ENCODE results near the gene EFNA5. TPM values are rescaled to one million over a fixed set of nuclear protein-coding genes. Genes with fewer than 3 reads are reported as not detected.
"Not testable (repeated sequence)": the region's sequence is repeated elsewhere in the genome, so short reads cannot be mapped to it uniquely, and the experiment has no call there.

The EFNA5 gene
- total and polyA plus RNA-seq, 2 of the 13 experiments (the other 11 are each of a cell fraction or from before 2014, with no cell fraction given) = not detected

DNA sequence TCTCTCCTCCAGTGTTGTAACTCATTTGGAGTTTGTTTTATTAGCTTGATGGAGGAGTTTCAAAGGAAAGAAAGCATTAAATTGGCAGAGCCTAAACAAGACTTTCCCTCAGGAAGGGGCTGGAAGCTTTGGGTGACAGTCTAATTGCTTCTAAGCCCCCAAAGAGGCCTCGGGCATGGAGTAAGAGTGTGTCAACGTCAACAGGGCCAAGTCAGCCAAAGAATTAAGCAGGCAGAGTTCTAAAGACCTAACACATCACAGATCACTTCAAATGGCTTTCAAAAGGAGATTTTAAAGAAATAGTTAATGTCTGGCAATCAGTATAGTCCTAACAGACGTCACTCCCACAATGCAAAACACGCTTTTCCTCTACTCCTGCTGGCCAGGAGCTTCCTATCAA lies 234.5 kb downstream of the EFNA5 start:
- H3K4me1 ChIP-seq (ENCODE audit: insufficient read depth, low read length) = no peaks in the 10 kb centered on the region
- DNase-seq (ENCODE audit: low spot score) (no peak), FAIRE-seq (no peak), ATAC-seq (no peak)
- no peak overlapping the region for H3K4me3 ChIP-seq (replicated peaks in 1 of 3; ENCODE audit: insufficient read depth in 1 of 3, low read depth in 2 of 3, low read length in 3 of 3)
- no peaks in the 10 kb centered on the region for H3K9me3 ChIP-seq (ENCODE audit: low read length)
- WGBS (ENCODE audit: low lambda C conversion rate) = 0% methylated on average over 4 of the region's 4 CpGs
- ChIA-PET POLR2A (no interaction called here), CTCF (ENCODE audit: low intra/inter-chr PET ratio, low total read pairs) (no interaction called here)
- no peak overlapping the region for H3K9ac ChIP-seq (ENCODE audit: insufficient read depth, low read depth, low read length)
- no peaks in the 10 kb centered on the region for H4K20me1 ChIP-seq (ENCODE audit: insufficient read depth, low read length)
- H3K27me3 ChIP-seq (ENCODE audit: control insufficient read depth in 1 of 2, insufficient read depth in 2 of 2, low read length in 2 of 2) = no peaks in the 10 kb centered on the region
- in situ Hi-C loops (cut with HindIII; ENCODE audit: extremely low pct_ligation_motif_present, low pct_unique_long_range_greater_than_20kb) (no loop called here), intact Hi-C loops (cut with micrococcal nuclease; ENCODE audit: unreplicated experiment) (no loop called here)
- TF ChIP-seq POLR2AphosphoS5 (IDR thresholded peaks at IDR 0.05; ENCODE audit: low read depth, low read length) (no peak), SP2 (CRISPR knock-in tag; IDR thresholded peaks at IDR 0.05) (no peak), PREB (CRISPR knock-in tag; IDR thresholded peaks at IDR 0.05) (no peak), MLLT10 (CRISPR knock-in tag; IDR thresholded peaks at IDR 0.05) (no peak), ZNF549 (CRISPR knock-in tag; IDR thresholded peaks at IDR 0.05) (no peak), ZNF878 (CRISPR knock-in tag; IDR thresholded peaks at IDR 0.05) (no peak), ZKSCAN1 (IDR thresholded peaks at IDR 0.05; ENCODE audit: low read length) (no peak)
- no peaks in the 10 kb centered on the region for H3K36me3 ChIP-seq (replicated peaks in 1 of 2; ENCODE audit: control insufficient read depth in 1 of 2, insufficient read depth in 2 of 2, low read length in 2 of 2)
- no peak overlapping the region for H2AFZ ChIP-seq (ENCODE audit: low read length)
- no peak overlapping the region for H3K27ac ChIP-seq (ENCODE audit: extremely low read length, insufficient read depth, low read length)
- no peak overlapping the region for H3K4me2 ChIP-seq (ENCODE audit: low read depth, low read length)
- H3K79me2 ChIP-seq (ENCODE audit: insufficient read depth, low read length) = no peaks in the 10 kb centered on the region
- BruUV-seq (replicated peaks) = no TSS peak

GRCh38 chr5:107435061-107435460 lies 235.7 kb downstream of the EFNA5 start:
- H3K36me3 ChIP-seq (replicated peaks in 1 of 2; ENCODE audit: control insufficient read depth in 1 of 2, insufficient read depth in 2 of 2, low read length in 2 of 2) = no peaks in the 10 kb centered on the region
- H3K9ac ChIP-seq (ENCODE audit: insufficient read depth, low read depth, low read length) = no peak overlapping the region
- intact Hi-C loops (cut with micrococcal nuclease; ENCODE audit: unreplicated experiment) (no loop called here), in situ Hi-C loops (cut with HindIII; ENCODE audit: extremely low pct_ligation_motif_present, low pct_unique_long_range_greater_than_20kb) (no loop called here)
- H3K4me1 ChIP-seq (ENCODE audit: insufficient read depth, low read length) = no peaks in the 10 kb centered on the region
- no peaks in the 10 kb centered on the region for H3K79me2 ChIP-seq (ENCODE audit: insufficient read depth, low read length)
- no TSS peak for BruUV-seq (replicated peaks)
- no peak overlapping the region for H3K4me3 ChIP-seq (replicated peaks in 1 of 3; ENCODE audit: insufficient read depth in 1 of 3, low read depth in 2 of 3, low read length in 3 of 3)
- no peaks in the 10 kb centered on the region for H3K27me3 ChIP-seq (ENCODE audit: control insufficient read depth in 1 of 2, insufficient read depth in 2 of 2, low read length in 2 of 2)
- TF ChIP-seq ZNF570 (CRISPR knock-in tag; IDR thresholded peaks at IDR 0.05; ENCODE audit: borderline replicate concordance) (no peak), NCOR1 (IDR thresholded peaks at IDR 0.05; ENCODE audit: borderline replicate concordance, low read length) (no peak), FOXA3 (CRISPR knock-in tag; IDR thresholded peaks at IDR 0.05) (no peak), RAD51 (IDR thresholded peaks at IDR 0.05; ENCODE audit: borderline replicate concordance) (no peak), ATF1 (CRISPR knock-in tag; IDR thresholded peaks at IDR 0.05) (no peak), ZFP82 (CRISPR knock-in tag; IDR thresholded peaks at IDR 0.05; ENCODE audit: borderline replicate concordance) (no peak)
- no peak overlapping the region for H3K27ac ChIP-seq (ENCODE audit: extremely low read length, insufficient read depth, low read length)
- ATAC-seq (no peak), FAIRE-seq (no peak), DNase-seq (ENCODE audit: low spot score) (no peak)
- no peak overlapping the region for H2AFZ ChIP-seq (ENCODE audit: low read length)
- no peak overlapping the region for H3K4me2 ChIP-seq (ENCODE audit: low read depth, low read length)
- no peaks in the 10 kb centered on the region for H4K20me1 ChIP-seq (ENCODE audit: insufficient read depth, low read length)
- ChIA-PET POLR2A (no interaction called here), CTCF (ENCODE audit: low intra/inter-chr PET ratio, low total read pairs) (no interaction called here)
- 0% methylated on average over 1 of the region's 1 CpG for WGBS (ENCODE audit: low lambda C conversion rate)
- no peaks in the 10 kb centered on the region for H3K9me3 ChIP-seq (ENCODE audit: low read length)

GRCh38 chr5:107433646-107434045 lies 237.1 kb downstream of the EFNA5 start:
- H3K4me1 ChIP-seq (ENCODE audit: insufficient read depth, low read length); DNase-seq (ENCODE audit: low spot score); H2AFZ ChIP-seq (ENCODE audit: low read length); intact Hi-C loops (cut with micrococcal nuclease; ENCODE audit: unreplicated experiment); BruUV-seq (replicated peaks); POLR2A ChIA-PET; H3K79me2 ChIP-seq (ENCODE audit: insufficient read depth, low read length); FAIRE-seq; H4K20me1 ChIP-seq (ENCODE audit: insufficient read depth, low read length); H3K27me3 ChIP-seq (ENCODE audit: control insufficient read depth in 1 of 2, insufficient read depth in 2 of 2, low read length in 2 of 2); H3K9ac ChIP-seq (ENCODE audit: insufficient read depth, low read depth, low read length); in situ Hi-C loops (cut with HindIII; ENCODE audit: extremely low pct_ligation_motif_present, low pct_unique_long_range_greater_than_20kb); H3K9me3 ChIP-seq (ENCODE audit: low read length); ATAC-seq; H3K36me3 ChIP-seq (replicated peaks in 1 of 2; ENCODE audit: control insufficient read depth in 1 of 2, insufficient read depth in 2 of 2, low read length in 2 of 2); H3K4me3 ChIP-seq (replicated peaks in 1 of 3; ENCODE audit: insufficient read depth in 1 of 3, low read depth in 2 of 3, low read length in 3 of 3); H3K4me2 ChIP-seq (ENCODE audit: low read depth, low read length); H3K27ac ChIP-seq (ENCODE audit: extremely low read length, insufficient read depth, low read length); CTCF ChIA-PET (ENCODE audit: low intra/inter-chr PET ratio, low total read pairs): not testable (repeated sequence)
- 13% methylated on average over 1 of the region's 1 CpG for WGBS (ENCODE audit: low lambda C conversion rate)

Data from HepG2 (cell line).